ENCODE data around the gene ZNF174. TPM values are rescaled to one million over a fixed set of nuclear protein-coding genes. Genes with fewer than 3 reads are reported as not detected.

The ZNF174 gene
- total RNA-seq = 13.7 and 14.1 TPM in 2 replicates
- long read RNA-seq, transcript ZNF174-201 (3 exons, 2,260 nt) = major isoform, 12 of 19 reads
- long read RNA-seq, partial matches to known transcripts = 0 of 19 reads
- long read RNA-seq, other reads (novel, unspliced or antisense) = 4 of 19 reads

- Mint-ChIP-seq H3K9me3 (ENCODE audit: unreplicated experiment) (peaks cover 24% of the 10 kb centered on the region), H3K27ac (ENCODE audit: unreplicated experiment) (peak within 1 kb of the TSS; percentile 85), H3K27me3 (ENCODE audit: unreplicated experiment) (no peaks in the 10 kb centered on the region), H3K4me3 (ENCODE audit: unreplicated experiment) (peak within 1 kb of the TSS; percentile 88), H3K4me1 (ENCODE audit: unreplicated experiment) (peaks cover 14% of the 10 kb centered on the region), H3K36me3 (ENCODE audit: unreplicated experiment) (peaks cover 57% of the 10 kb centered on the region)
- TF ChIP-seq CTCF (IDR thresholded peaks at IDR 0.05) = no peak
- peak; percentile 99 for DNase-seq (ENCODE audit: extremely low spot score, unreplicated experiment)
Measured at GRCh38 chr16:3400779-3401688, at the start of gene ZNF174, which contains the start of gene ZSCAN32. TSS of gene ZNF174 (plus strand) at chr16:3401215. CDS start at chr16:3402005, 790 bp downstream. TSS of gene ZSCAN32 (minus strand) at chr16:3401004. CDS start at chr16:3397557, 3,447 bp downstream.

GRCh38 chr16:3355589-3355988 lies 45.4 kb upstream of the ZNF174 start, which contains the start of gene OR2C1:
TSS of gene OR2C1 (plus strand) at chr16:3355889. CDS start at chr16:3355941, 52 bp downstream.
- Mint-ChIP-seq H3K27ac (ENCODE audit: unreplicated experiment) (no peak within 1 kb of the TSS), H3K4me3 (ENCODE audit: unreplicated experiment) (no peak within 1 kb of the TSS), H3K9me3 (ENCODE audit: unreplicated experiment) (peaks cover 17% of the 10 kb centered on the region), H3K36me3 (ENCODE audit: unreplicated experiment) (no peaks in the 10 kb centered on the region), H3K27me3 (ENCODE audit: unreplicated experiment) (peaks cover 11% of the 10 kb centered on the region), H3K4me1 (ENCODE audit: unreplicated experiment) (no peaks in the 10 kb centered on the region)
- DNase-seq (ENCODE audit: extremely low spot score, unreplicated experiment) = no peak
- no peak for TF ChIP-seq CTCF (IDR thresholded peaks at IDR 0.05)

- Mint-ChIP-seq H3K4me3 (ENCODE audit: unreplicated experiment) (no peak overlapping the region), H3K4me1 (ENCODE audit: unreplicated experiment) (no peaks in the 10 kb centered on the region), H3K36me3 (ENCODE audit: unreplicated experiment) (no peaks in the 10 kb centered on the region), H3K27me3 (ENCODE audit: unreplicated experiment) (peaks cover 14% of the 10 kb centered on the region), H3K27ac (ENCODE audit: unreplicated experiment) (no peak overlapping the region), H3K9me3 (ENCODE audit: unreplicated experiment) (peaks cover 17% of the 10 kb centered on the region)
- no peak for DNase-seq (ENCODE audit: extremely low spot score, unreplicated experiment)
- no peak for TF ChIP-seq CTCF (IDR thresholded peaks at IDR 0.05)
Measured at GRCh38 chr16:3356118-3356517, 44.9 kb upstream of the ZNF174 start.

GRCh38 chr16:3358871-3359270 lies 42.1 kb upstream of the ZNF174 start:
- no peak for DNase-seq (ENCODE audit: extremely low spot score, unreplicated experiment)
- Mint-ChIP-seq H3K27ac (ENCODE audit: unreplicated experiment) (no peak overlapping the region), H3K27me3 (ENCODE audit: unreplicated experiment) (peaks cover 9% of the 10 kb centered on the region), H3K36me3 (ENCODE audit: unreplicated experiment) (no peaks in the 10 kb centered on the region), H3K4me1 (ENCODE audit: unreplicated experiment) (no peaks in the 10 kb centered on the region), H3K9me3 (ENCODE audit: unreplicated experiment) (peaks cover 22% of the 10 kb centered on the region), H3K4me3 (ENCODE audit: unreplicated experiment) (no peak overlapping the region)
- TF ChIP-seq CTCF (IDR thresholded peaks at IDR 0.05) = no peak

GRCh38 chr16:3362931-3363330 lies 38.1 kb upstream of the ZNF174 start:
- H3K4me1 Mint-ChIP-seq (ENCODE audit: unreplicated experiment) = no peaks in the 10 kb centered on the region
- H3K36me3 Mint-ChIP-seq (ENCODE audit: unreplicated experiment) = no peaks in the 10 kb centered on the region
- no peak overlapping the region for H3K4me3 Mint-ChIP-seq (ENCODE audit: unreplicated experiment)
- TF ChIP-seq CTCF (IDR thresholded peaks at IDR 0.05) = no peak
- H3K27me3 Mint-ChIP-seq (ENCODE audit: unreplicated experiment) = peaks cover 7% of the 10 kb centered on the region
- no peak for DNase-seq (ENCODE audit: extremely low spot score, unreplicated experiment)
- peaks cover 5% of the 10 kb centered on the region for H3K9me3 Mint-ChIP-seq (ENCODE audit: unreplicated experiment)
- H3K27ac Mint-ChIP-seq (ENCODE audit: unreplicated experiment) = no peak overlapping the region

Measured in osteocyte (in vitro differentiated cells).